Hepatocyte (in vitro differentiated cells): ENCODE results near the gene SNX9. TPM values are rescaled to one million over a fixed set of nuclear protein-coding genes. Genes with fewer than 3 reads are reported as not detected.

Experiments
- DNase-seq: peaks from one replicate; pipeline ENCODE4 v3.0.0-alpha.2; 2016; ENCODE audit warnings: low spot score
- H2AFZ ChIP-seq: fragments of 200-600 bp; sonication (generic); 2 replicates; pipeline ENCODE4 v1.6.0; 2016; ENCODE audit warnings: antibody characterized with exemption, mild to moderate bottlenecking
- H3K27ac ChIP-seq: fragments of 200-600 bp; sonication (generic); 2 replicates; pipeline ENCODE4 v1.5.1; 2016; ENCODE audit warnings: mild to moderate bottlenecking
- H3K27me3 ChIP-seq: fragments of 200-600 bp; sonication (generic); 2 replicates; pipeline ENCODE4 v1.6.1; 2016
- H3K36me3 ChIP-seq: fragments of 200-600 bp; sonication (generic); replicated peaks from 2 replicates; pipeline ENCODE4 v1.5.1; 2016; ENCODE audit warnings: low read depth; ENCODE audit not compliant: insufficient read depth
- H3K4me1 ChIP-seq: fragments of 200-600 bp; sonication (generic); 2 replicates; pipeline ENCODE4 v1.5.1; 2016; ENCODE audit warnings: mild to moderate bottlenecking, moderate library complexity; ENCODE audit not compliant: insufficient read depth
- H3K4me2 ChIP-seq: fragments of 200-600 bp; sonication (generic); 2 replicates; pipeline ENCODE4 v1.6.0; 2016
- H3K4me3 ChIP-seq: fragments of 200-600 bp; sonication (generic); 2 replicates; pipeline ENCODE4 v1.5.1; 2016; ENCODE audit warnings: mild to moderate bottlenecking
- H3K79me2 ChIP-seq: fragments of 200-600 bp; sonication (generic); 2 replicates; pipeline ENCODE4 v1.6.0; 2017; ENCODE audit warnings: mild to moderate bottlenecking
- H3K9me2 ChIP-seq: fragments of 200-600 bp; sonication (generic); replicated peaks from 2 replicates; pipeline ENCODE4 v1.6.0; 2017; ENCODE audit warnings: mild to moderate bottlenecking; ENCODE audit not compliant: insufficient read depth
- H3K9me3 ChIP-seq: fragments of 200-600 bp; sonication (generic); 2 replicates; pipeline ENCODE4 v1.5.1; 2016; ENCODE audit warnings: low read depth, mild to moderate bottlenecking
- H4K20me1 ChIP-seq: fragments of 200-600 bp; sonication (generic); 2 replicates; pipeline ENCODE4 v1.6.0; 2016; ENCODE audit warnings: mild to moderate bottlenecking; ENCODE audit not compliant: insufficient read depth, poor library complexity, severe bottlenecking
- EZH2 ChIP-seq: fragments of 200-600 bp; sonication (generic); IDR thresholded peaks from 2 replicates; pipeline ENCODE4 v1.6.1; 2016; ENCODE audit warnings: antibody characterized with exemption, mild to moderate bottlenecking, borderline replicate concordance
- EZH2phosphoT487 ChIP-seq: fragments of 200-600 bp; sonication (generic); IDR thresholded peaks from one replicate; pipeline ENCODE4 v1.6.1; 2018; ENCODE audit warnings: antibody characterized with exemption, mild to moderate bottlenecking, low read depth, moderate library complexity; ENCODE audit not compliant: unreplicated experiment, severe bottlenecking
- WGBS: methylation state at CpG from one replicate; pipeline ENCODE4 v1.1.6; 2016; ENCODE audit warnings: low lambda C conversion rate; ENCODE audit errors: missing lambda C conversion rate; 5-methylcytosine and 5-hydroxymethylcytosine counted together
- polyA plus RNA-seq: library from polyadenylated mRNA; unstranded; fragments of >200 nt; fragmentation: Nextera tagmentation; extraction: Ambion mirVana; gene quantifications from 2 replicates; pipeline ENCODE4 v1.2.1, GENCODE V29; 2016
- total RNA-seq: library from RNA; depleted of rRNA; stranded (reverse); fragments of >200 nt; gene quantifications from 2 replicates; pipeline ENCODE4 v1.2.3, GENCODE V29; 2014
- TF ChIP-seq, protein P1 (sequence below): fragments of 200-600 bp; sonication (generic); IDR thresholded peaks from 2 replicates; pipeline ENCODE4 v1.5.1; 2016; ENCODE audit warnings: antibody characterized with exemption, mild to moderate bottlenecking; ENCODE audit not compliant: poor library complexity

Gene SNX9
- total and polyA plus RNA-seq, 2 experiments from 2014 or later: 34.1 to 34.7 TPM

DNA sequence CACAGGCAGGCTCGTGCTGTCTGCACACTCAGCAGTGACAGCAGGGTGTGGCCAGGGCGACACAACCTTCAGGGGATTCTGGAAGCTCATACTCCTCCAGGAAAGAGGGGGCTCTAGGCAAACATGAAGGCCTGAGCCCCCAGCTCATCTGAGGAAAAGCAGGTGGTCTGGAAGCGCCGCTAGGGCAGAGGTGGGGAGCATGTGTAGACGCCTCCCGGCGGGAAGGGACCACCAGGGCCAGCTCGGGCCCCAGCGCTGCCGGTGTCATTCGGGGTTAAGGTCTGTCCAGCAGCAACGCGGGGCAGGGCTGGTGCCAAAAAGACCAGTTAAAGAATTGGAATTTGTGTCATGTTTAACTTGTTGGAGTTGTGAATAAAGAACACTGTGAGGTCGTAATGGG lies 119.3 kb downstream of the SNX9 start:
- Histone ChIP-seq H3K36me3 (no peaks in the 10 kb centered on the region), H2AFZ (no peak overlapping the region), H3K79me2 (no peaks in the 10 kb centered on the region), H3K4me2 (no peak overlapping the region), H3K27me3 (no peaks in the 10 kb centered on the region), H3K9me3 (no peaks in the 10 kb centered on the region), H3K4me1 (no peaks in the 10 kb centered on the region), H3K9me2 (no peaks in the 10 kb centered on the region), H3K27ac (no peak overlapping the region), H3K4me3 (no peak overlapping the region), H4K20me1 (no peaks in the 10 kb centered on the region)
- TF ChIP-seq EZH2phosphoT487 (no peak), EZH2 (no peak)
- TF ChIP-seq, protein P1, sequence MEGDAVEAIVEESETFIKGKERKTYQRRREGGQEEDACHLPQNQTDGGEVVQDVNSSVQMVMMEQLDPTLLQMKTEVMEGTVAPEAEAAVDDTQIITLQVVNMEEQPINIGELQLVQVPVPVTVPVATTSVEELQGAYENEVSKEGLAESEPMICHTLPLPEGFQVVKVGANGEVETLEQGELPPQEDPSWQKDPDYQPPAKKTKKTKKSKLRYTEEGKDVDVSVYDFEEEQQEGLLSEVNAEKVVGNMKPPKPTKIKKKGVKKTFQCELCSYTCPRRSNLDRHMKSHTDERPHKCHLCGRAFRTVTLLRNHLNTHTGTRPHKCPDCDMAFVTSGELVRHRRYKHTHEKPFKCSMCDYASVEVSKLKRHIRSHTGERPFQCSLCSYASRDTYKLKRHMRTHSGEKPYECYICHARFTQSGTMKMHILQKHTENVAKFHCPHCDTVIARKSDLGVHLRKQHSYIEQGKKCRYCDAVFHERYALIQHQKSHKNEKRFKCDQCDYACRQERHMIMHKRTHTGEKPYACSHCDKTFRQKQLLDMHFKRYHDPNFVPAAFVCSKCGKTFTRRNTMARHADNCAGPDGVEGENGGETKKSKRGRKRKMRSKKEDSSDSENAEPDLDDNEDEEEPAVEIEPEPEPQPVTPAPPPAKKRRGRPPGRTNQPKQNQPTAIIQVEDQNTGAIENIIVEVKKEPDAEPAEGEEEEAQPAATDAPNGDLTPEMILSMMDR: no peak
- WGBS: 95% methylated on average over 13 of the region's 14 CpGs
- DNase-seq: no peak

DNA sequence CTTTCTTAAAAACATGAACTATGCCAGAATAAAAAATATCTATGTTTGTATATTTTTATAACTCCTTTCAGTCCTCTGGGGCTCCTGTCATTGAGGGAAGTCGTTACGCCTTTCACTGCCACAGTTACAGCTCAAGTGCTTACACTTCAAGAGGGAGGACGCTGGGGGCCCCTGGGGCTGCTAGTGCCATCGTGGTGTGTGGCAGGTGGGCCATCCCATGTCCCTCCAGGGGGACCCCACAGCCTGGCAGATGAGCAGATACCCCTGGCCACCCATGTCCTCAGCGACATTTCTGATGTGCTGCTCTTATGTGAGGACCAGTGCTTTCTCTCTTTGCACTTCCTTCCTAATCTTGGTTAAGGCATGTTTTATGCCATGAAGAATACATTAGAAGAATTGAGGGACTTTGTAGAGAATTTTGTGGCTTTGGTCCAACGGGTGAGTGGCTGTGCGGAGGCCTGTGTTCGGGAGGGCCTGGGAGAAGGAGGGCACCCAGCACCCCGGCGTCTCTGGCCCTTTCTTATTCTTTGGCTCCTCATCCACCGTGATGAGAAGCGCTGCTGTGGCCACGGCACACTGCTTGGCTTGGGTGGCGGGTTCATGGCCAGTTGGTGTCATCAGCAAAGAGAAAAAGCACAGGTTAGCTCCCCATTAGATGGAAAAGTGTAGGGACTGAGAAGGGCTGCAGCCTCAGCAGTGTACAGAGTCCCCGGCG lies 120.4 kb downstream of the SNX9 start:
- Histone ChIP-seq H3K4me2 (no peak overlapping the region), H2AFZ (no peak overlapping the region), H3K9me3 (no peaks in the 10 kb centered on the region), H3K9me2 (no peaks in the 10 kb centered on the region), H3K27ac (no peak overlapping the region), H3K4me3 (no peak overlapping the region), H3K79me2 (no peaks in the 10 kb centered on the region), H3K27me3 (no peaks in the 10 kb centered on the region), H4K20me1 (no peaks in the 10 kb centered on the region), H3K36me3 (no peaks in the 10 kb centered on the region), H3K4me1 (no peaks in the 10 kb centered on the region)
- TF ChIP-seq, protein P1: no peak
- no peak for TF ChIP-seq EZH2phosphoT487
- no peak for TF ChIP-seq EZH2
- no peak for DNase-seq
- 94% methylated on average over 16 of the region's 16 CpGs for WGBS

DNA sequence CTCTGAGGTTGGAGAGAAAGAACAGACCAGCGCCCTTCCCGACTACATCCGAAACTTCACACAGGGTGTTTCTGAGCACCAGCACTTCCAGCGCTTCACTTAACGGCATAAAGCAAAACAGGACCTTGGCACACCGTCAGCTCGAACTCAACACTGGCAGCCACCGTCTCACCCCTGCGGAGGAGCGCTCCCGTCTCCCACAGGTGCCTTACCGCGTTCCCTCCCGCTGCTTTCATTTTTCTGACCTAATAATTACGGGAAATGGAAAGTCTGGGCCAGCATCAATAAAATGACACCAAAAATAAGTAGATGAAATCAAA lies 120.9 kb downstream of the SNX9 start:
- TF ChIP-seq EZH2 (no peak), EZH2phosphoT487 (no peak)
- TF ChIP-seq, protein P1: no peak
- Histone ChIP-seq H3K4me3 (no peak overlapping the region), H4K20me1 (no peaks in the 10 kb centered on the region), H3K27me3 (no peaks in the 10 kb centered on the region), H3K4me1 (no peaks in the 10 kb centered on the region), H3K36me3 (no peaks in the 10 kb centered on the region), H3K79me2 (no peaks in the 10 kb centered on the region), H3K9me2 (no peaks in the 10 kb centered on the region), H3K9me3 (no peaks in the 10 kb centered on the region), H3K4me2 (no peak overlapping the region), H2AFZ (no peak overlapping the region), H3K27ac (no peak overlapping the region)
- no peak for DNase-seq
- 94% methylated on average over 15 of the region's 15 CpGs for WGBS
